ENCODE measurements around the gene HOPX. TPM values are rescaled to one million over a fixed set of nuclear protein-coding genes. Genes with fewer than 3 reads are reported as not detected.

Gene HOPX
- total and polyA plus RNA-seq, 2 of the 8 experiments (the other 6 are each of a cell fraction or from before 2014, with no cell fraction given), result not detected

GRCh38 chr4:56655627-56656345, 25.3 kb downstream of the HOPX start (continued):
- no peak for TF ChIP-seq ZNF274 (IDR thresholded peaks at IDR 0.05; ENCODE audit: borderline replicate concordance, extremely low read depth, low read length)
- no peak for TF ChIP-seq TAF1 (IDR thresholded peaks at IDR 0.05; ENCODE audit: low read depth, low read length)
- peak; percentile 59 for TF ChIP-seq RNF2 (IDR thresholded peaks at IDR 0.05; ENCODE audit: borderline replicate concordance, low read depth, low read length, missing control alignments, poor library complexity, severe bottlenecking)
- no peak for TF ChIP-seq CHD2 (IDR thresholded peaks at IDR 0.05; ENCODE audit: low read length)
- no peak for TF ChIP-seq RFX5 (IDR thresholded peaks at IDR 0.05; ENCODE audit: borderline replicate concordance, low read depth, low read length)
- no peak for TF ChIP-seq NRF1 (IDR thresholded peaks at IDR 0.05; ENCODE audit: low read depth, low read length)
- no peak for TF ChIP-seq GTF2F1 (IDR thresholded peaks at IDR 0.05; ENCODE audit: borderline replicate concordance, low read depth, low read length)
- TF ChIP-seq EZH2 (IDR thresholded peaks at IDR 0.05; ENCODE audit: low read depth, low read length, severe bottlenecking), result peak; percentile 95
- TF ChIP-seq EP300 (IDR thresholded peaks at IDR 0.05; ENCODE audit: borderline replicate concordance in 1 of 2, low read depth in 2 of 2, low read length in 2 of 2), result no peak

Data from H1 (cell line).